GM12878 (cell line): ENCODE results near the gene CHRND. TPM values are rescaled to one million over a fixed set of nuclear protein-coding genes. Genes with fewer than 3 reads are reported as not detected.

Experiments used
- ATAC-seq: fragments of 200-7000 bp; cut with Tn5 transposase; 3 replicates; pipeline ENCODE4 v1.9.1; 2020; ENCODE audit warnings: mild to moderate bottlenecking, moderate library complexity
- BruUV-seq: library from RNA; stranded (reverse); fragments of 400-500 nt; replicated peaks from 2 replicates; lab custom pipeline; 2021; lab: Mats Ljungman, UMichigan
- CTCF ChIA-PET: fragments of 300-600 bp; sonication (Branson Sonifier 250); formaldehyde crosslinking; extraction: SDS; loops from one replicate; lab custom pipeline; 2021; ENCODE audit warnings: inconsistent platforms; lab: Yijun Ruan, JAX
- POLR2A ChIA-PET: fragments of 350-600 bp; formaldehyde crosslinking; extraction: SDS; loops from one replicate; lab custom pipeline; 2021; ENCODE audit warnings: inconsistent platforms; lab: Charles Lee
- RAD21 ChIA-PET: fragments of 300-600 bp; sonication (Branson Sonifier 250); formaldehyde crosslinking; loops from one replicate; lab custom pipeline; 2023; ENCODE audit warnings: antibody characterized with exemption; ENCODE audit not compliant: unreplicated experiment; lab: Charles Lee
- SMC1A ChIA-PET: fragments of 300-600 bp; sonication (Branson Sonifier 250); formaldehyde crosslinking; loops from one replicate; lab custom pipeline; 2023; ENCODE audit not compliant: unreplicated experiment, uncharacterized antibody; lab: Charles Lee
- DNase-seq: peaks from one replicate; pipeline ENCODE4 v3.0.0-alpha.2; 2011; ENCODE audit warnings: low read depth, low spot score
- FAIRE-seq: peaks from 3 replicates; lab custom pipeline; 2011; peaks lifted over from hg19 to GRCh38; lab: Jason Lieb, UNC
- H2AFZ ChIP-seq: 2 replicates; pipeline ENCODE4 v1.6.0; 2011; ENCODE audit warnings: low read depth, low read length, control low read depth; ENCODE audit not compliant: control insufficient read depth
- H3K27ac ChIP-seq: 2 replicates; pipeline ENCODE4 v1.5.1; 2011; ENCODE audit warnings: control low read depth; ENCODE audit not compliant: control insufficient read depth, insufficient read depth
- H3K27me3 ChIP-seq, 2 experiments: replicated peaks in 1 of 2; 2 replicates each; pipeline versions ENCODE4 v1.6.0 to v1.6.1; 2011; ENCODE audit warnings: low read length in 1 of 2; ENCODE audit not compliant: control insufficient read depth in 2 of 2, insufficient read depth in 2 of 2
- H3K36me3 ChIP-seq, 2 experiments: 2 replicates each; pipeline ENCODE4 v1.5.1; 2011; ENCODE audit warnings: low read length in 1 of 2; ENCODE audit not compliant: control insufficient read depth in 2 of 2, insufficient read depth in 2 of 2
- H3K4me1 ChIP-seq: 2 replicates; pipeline ENCODE4 v1.6.1; 2011; ENCODE audit warnings: mild to moderate bottlenecking, low read length, moderate library complexity, mixed read lengths; ENCODE audit not compliant: control insufficient read depth, insufficient read depth
- H3K4me2 ChIP-seq: 2 replicates; pipeline ENCODE4 v1.6.0; 2011; ENCODE audit warnings: control low read depth; ENCODE audit not compliant: control insufficient read depth, insufficient read depth
- H3K4me3 ChIP-seq: fragments of 200-600 bp; sonication (generic); 2 replicates; pipeline ENCODE4 v1.5.1; 2016
- H3K79me2 ChIP-seq: 2 replicates; pipeline ENCODE4 v1.6.0; 2011; ENCODE audit warnings: low read length; ENCODE audit not compliant: control insufficient read depth, insufficient read depth
- H3K9ac ChIP-seq: 2 replicates; pipeline ENCODE4 v1.8.0; 2011; ENCODE audit warnings: low read length, control low read depth, mixed read lengths; ENCODE audit not compliant: control insufficient read depth, insufficient read depth
- H3K9me3 ChIP-seq: replicated peaks from 3 replicates; pipeline ENCODE4 v1.5.1; 2011; ENCODE audit warnings: mild to moderate bottlenecking, low read length; ENCODE audit not compliant: control insufficient read depth, insufficient read depth
- H4K20me1 ChIP-seq: 2 replicates; pipeline ENCODE4 v1.6.0; 2011; ENCODE audit not compliant: control insufficient read depth, insufficient read depth
- CBFB ChIP-seq: IDR thresholded peaks from 2 replicates; pipeline ENCODE4 v1.6.1; 2016; ENCODE audit warnings: antibody characterized with exemption, low read depth
- HDAC2 ChIP-seq: fragments of 200-600 bp; sonication (generic); IDR thresholded peaks from 2 replicates; pipeline ENCODE4 v1.6.1; 2017
- MAX ChIP-seq: IDR thresholded peaks from 2 replicates; pipeline ENCODE4 v1.6.1; 2012; ENCODE audit warnings: low read depth, low read length, improper control_type of control experiment
- MYC ChIP-seq: IDR thresholded peaks from 2 replicates; pipeline ENCODE4 v1.6.1; 2011; ENCODE audit warnings: mild to moderate bottlenecking, low read length, moderate library complexity, inconsistent platforms; ENCODE audit not compliant: insufficient read depth, insufficient replicate concordance, insufficient read length, severe bottlenecking
- NR2F1 ChIP-seq: fragments of 450-650 bp; conservative IDR thresholded peaks from 2 replicates; pipeline ENCODE4 v1.6.1; 2017; ENCODE audit warnings: mild to moderate bottlenecking
- SRF ChIP-seq, 2 experiments: IDR thresholded peaks; 2 replicates each; pipeline ENCODE4 v1.6.1; 2011; ENCODE audit warnings: low read depth in 2 of 2, low read length in 2 of 2, mild to moderate bottlenecking in 1 of 2, moderate library complexity in 1 of 2
- ZNF592 ChIP-seq: fragments of 450-650 bp; IDR thresholded peaks from 2 replicates; pipeline ENCODE4 v1.6.1; 2017; ENCODE audit warnings: mild to moderate bottlenecking, moderate library complexity
- WGBS: methylation state at CpG from one replicate; pipeline ENCODE4 v1.1.6; 2016; ENCODE audit warnings: low lambda C conversion rate; ENCODE audit not compliant: insufficient replicate concordance, insufficient coverage; ENCODE audit errors: missing lambda C conversion rate; 5-methylcytosine and 5-hydroxymethylcytosine counted together
- in situ Hi-C: fragments of 300-500 bp; cut with MboI; formaldehyde crosslinking; loops from 9 replicates; pipeline ENCODE4 v1.14.3; 2018; ENCODE audit warnings: mixed read lengths
- intact Hi-C: fragments of 100-400 bp; cut with micrococcal nuclease; formaldehyde crosslinking; loops from one replicate; pipeline ENCODE4 v1.14.2; 2022; ENCODE audit not compliant: unreplicated experiment
- polyA plus RNA-seq, 11 experiments: library from polyadenylated mRNA; depleted of rRNA in 4 of 11; unstranded in 6 of 11; stranded (reverse) in 5 of 11; fragments of >200 nt; fragmentation: Nextera tagmentation in 4 of 11; fragmentation: Illumina TruSeq in 1 of 11; extraction: Ambion mirVana in 4 of 11; extraction: Trizol in 1 of 11; gene quantifications; 1 replicate in 1 of 11; 2 replicates in 10 of 11; pipeline versions ENCODE4 v1.2.1 to v1.2.3, GENCODE V29; 2011 to 2016; ENCODE audit warnings: inconsistent platforms in 2 of 11, missing spikeins in 2 of 11, low read depth in 1 of 11
- total RNA-seq, 4 experiments: library from RNA; depleted of rRNA in 3 of 4; stranded (reverse); fragments of >200 nt in 3 of 4; fragmentation: Illumina TruSeq in 1 of 4; extraction: Trizol in 1 of 4; gene quantifications; 2 replicates each; pipeline versions ENCODE4 v1.2.1 to v1.2.3, GENCODE V29; 2013 to 2021

Gene CHRND
- total and polyA plus RNA-seq, 10 of the 15 experiments (the other 5 are each of a cell fraction or from before 2014, with no cell fraction given) = not detected

- TF ChIP-seq ZNF592 = no peak
- TF ChIP-seq MAX = no peak
- no peak for TF ChIP-seq MYC
- no peak for TF ChIP-seq SRF (IDR thresholded peaks at IDR 0.05; ENCODE audit: low read depth in 2 of 2, low read length in 2 of 2)
These were observed 49.2 kb upstream of the CHRND start (continued) for GRCh38 chr2:232476791-232477190.

- TF ChIP-seq HDAC2 = no peak
- TF ChIP-seq CBFB = no peak
- TF ChIP-seq NR2F1 = no peak
- Histone ChIP-seq H2AFZ (no peak overlapping the region), H3K4me2 (no peak overlapping the region), H3K27me3 (peaks cover 0 to 3% of the 10 kb centered on the region in 2 experiments; a peak in 1 of 4 replicates), H3K4me3 (no peak overlapping the region), H3K9me3 (no peaks in the 10 kb centered on the region), H3K79me2 (no peaks in the 10 kb centered on the region), H3K27ac (no peak overlapping the region), H3K36me3 (no peaks in the 10 kb centered on the region), H3K4me1 (no peaks in the 10 kb centered on the region), H4K20me1 (no peaks in the 10 kb centered on the region), H3K9ac (no peak overlapping the region)
- ATAC-seq (no peak), DNase-seq (no peak), FAIRE-seq (no peak)
- in situ Hi-C loops (no loop called here), intact Hi-C loops (no loop called here)
- SMC1A ChIA-PET = interaction anchor here (0.6 kb wide), 1 partner anchor 80 kb away, joined by 3 read pairs; no protein-coding TSS in a partner anchor
- POLR2A ChIA-PET = no interaction called here
- WGBS = 16% methylated on average over 13 of the region's 13 CpGs
- no TSS peak for BruUV-seq
- CTCF ChIA-PET = no interaction called here
- RAD21 ChIA-PET = no interaction called here
These were observed 48.0 kb upstream of the CHRND start for GRCh38 chr2:232477751-232478510.
